ENCODE data around the gene WWC1. TPM values are rescaled to one million over a fixed set of nuclear protein-coding genes. Genes with fewer than 3 reads are reported as not detected.

The WWC1 gene
- total RNA-seq, 2 experiments from 2014 or later, result 2.1 to 2.2 TPM

- ATAC-seq, result no peak
- POLR2A ChIA-PET, result no interaction called here
- intact Hi-C loops (cut with DNase I, micrococcal nuclease), result no loop called here
- H3K36me3 Mint-ChIP-seq (ENCODE audit: low read depth), result no peaks in the 10 kb centered on the region
- H3K9me3 Mint-ChIP-seq (ENCODE audit: low read depth), result no peaks in the 10 kb centered on the region
- peaks cover 9% of the 10 kb centered on the region for H3K27me3 Mint-ChIP-seq
- H3K27ac Mint-ChIP-seq, result no peak overlapping the region
- DNase-seq, result no peak
- H3K4me3 Mint-ChIP-seq, result no peak overlapping the region
- H3K4me1 Mint-ChIP-seq, result no peaks in the 10 kb centered on the region
- CTCF ChIA-PET, result interaction anchor here (0.8 kb wide), 1 partner anchor 75 kb away, joined by 3 read pairs; no protein-coding TSS in a partner anchor
Measured at GRCh38 chr5:168340487-168340886, 49.0 kb downstream of the WWC1 start.

DNA sequence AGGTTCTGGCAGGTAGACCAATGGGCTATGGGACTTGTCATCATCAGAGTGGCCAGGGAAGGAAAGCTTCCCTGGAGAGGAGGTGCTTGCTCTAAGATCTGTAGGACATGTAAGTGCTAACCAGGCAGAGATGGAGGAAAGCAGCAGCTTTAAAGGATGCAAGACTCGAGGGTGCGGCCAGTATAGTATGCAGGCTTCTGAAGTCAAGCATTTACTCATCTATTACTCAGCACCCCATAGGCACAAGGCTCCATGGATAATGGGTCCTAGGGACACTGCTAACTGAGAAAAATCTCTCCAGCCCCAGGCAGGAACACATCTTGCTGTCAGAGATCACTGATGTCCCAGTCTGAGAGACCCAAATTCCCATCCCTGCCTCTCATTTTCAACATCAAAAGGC, 49.7 kb downstream of the WWC1 start:
- H3K27ac Mint-ChIP-seq, result no peak overlapping the region
- POLR2A ChIA-PET, result no interaction called here
- CTCF ChIA-PET, result no interaction called here
- no peak overlapping the region for H3K4me3 Mint-ChIP-seq
- no peaks in the 10 kb centered on the region for H3K9me3 Mint-ChIP-seq (ENCODE audit: low read depth)
- intact Hi-C loops (cut with DNase I, micrococcal nuclease), result no loop called here
- ATAC-seq (no peak), DNase-seq (no peak)
- H3K36me3 Mint-ChIP-seq (ENCODE audit: low read depth), result no peaks in the 10 kb centered on the region
- H3K4me1 Mint-ChIP-seq, result no peaks in the 10 kb centered on the region
- H3K27me3 Mint-ChIP-seq, result peaks cover 9% of the 10 kb centered on the region

- Mint-ChIP-seq H3K36me3 (ENCODE audit: low read depth) (no peaks in the 10 kb centered on the region), H3K4me3 (no peak overlapping the region), H3K4me1 (no peaks in the 10 kb centered on the region), H3K27ac (no peak overlapping the region), H3K27me3 (peaks cover 10% of the 10 kb centered on the region), H3K9me3 (ENCODE audit: low read depth) (no peaks in the 10 kb centered on the region)
- CTCF ChIA-PET, result interaction anchor here (1.0 kb wide), 1 partner anchor 15 kb away, joined by 4 read pairs; no protein-coding TSS in a partner anchor
- no peak for ATAC-seq
- POLR2A ChIA-PET, result no interaction called here
- DNase-seq, result no peak
- intact Hi-C loops (cut with DNase I, micrococcal nuclease), result no loop called here
Measured at GRCh38 chr5:168342151-168342825, 50.8 kb downstream of the WWC1 start.

GRCh38 chr5:168342985-168343384, 51.5 kb downstream of the WWC1 start:
- Mint-ChIP-seq H3K27ac (no peak overlapping the region), H3K4me3 (no peak overlapping the region)

DNA sequence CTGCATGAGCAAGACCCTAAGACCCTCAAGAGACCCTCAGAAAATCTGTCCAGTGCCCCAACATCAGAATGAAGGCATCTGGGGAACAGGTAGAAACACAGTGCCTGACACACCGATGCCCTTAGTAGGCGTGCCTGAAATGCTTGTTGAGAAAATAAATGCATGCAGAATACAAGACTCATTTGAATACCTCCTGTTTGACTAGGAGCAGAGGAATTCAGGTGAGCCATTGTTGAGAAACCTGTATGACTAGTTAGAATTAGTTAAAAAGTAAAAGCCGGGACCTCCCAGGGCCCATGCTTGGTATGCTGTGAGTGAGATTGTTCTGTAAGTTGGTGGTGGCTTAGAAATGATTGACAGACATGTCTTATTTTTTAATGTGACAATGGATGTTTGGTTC, 55.0 kb downstream of the WWC1 start:
- H3K27me3 Mint-ChIP-seq, result peaks cover 3% of the 10 kb centered on the region
- intact Hi-C loops (cut with DNase I, micrococcal nuclease), result no loop called here

More at GRCh38 chr5:168342985-168343384, 51.5 kb downstream of the WWC1 start:
- intact Hi-C loops (cut with DNase I, micrococcal nuclease), result no loop called here
- DNase-seq (no peak), ATAC-seq (no peak)
- POLR2A ChIA-PET, result no interaction called here
- Mint-ChIP-seq H3K9me3 (ENCODE audit: low read depth) (no peaks in the 10 kb centered on the region), H3K27me3 (peaks cover 7% of the 10 kb centered on the region), H3K4me1 (no peaks in the 10 kb centered on the region), H3K36me3 (ENCODE audit: low read depth) (no peaks in the 10 kb centered on the region)
- CTCF ChIA-PET, result no interaction called here

GRCh38 chr5:168347368-168348083, 56.1 kb downstream of the WWC1 start:
- ChIA-PET POLR2A (no interaction called here), CTCF (interaction anchor here (0.6 kb wide), 1 partner anchor 911 kb away, joined by 3 read pairs; no protein-coding TSS in a partner anchor)
- DNase-seq, result no peak
- H3K36me3 Mint-ChIP-seq (ENCODE audit: low read depth), result no peaks in the 10 kb centered on the region
- no peak for ATAC-seq
- H3K4me3 Mint-ChIP-seq, result no peak overlapping the region
- H3K27ac Mint-ChIP-seq, result no peak overlapping the region
- intact Hi-C loops (cut with DNase I, micrococcal nuclease), result no loop called here
- H3K27me3 Mint-ChIP-seq, result peaks cover 3% of the 10 kb centered on the region
- no peaks in the 10 kb centered on the region for H3K4me1 Mint-ChIP-seq
- no peaks in the 10 kb centered on the region for H3K9me3 Mint-ChIP-seq (ENCODE audit: low read depth)

More for the DNA sequence above, 55.0 kb downstream of the WWC1 start:
- Mint-ChIP-seq H3K9me3 (ENCODE audit: low read depth) (no peaks in the 10 kb centered on the region), H3K4me1 (no peaks in the 10 kb centered on the region), H3K27ac (no peak overlapping the region), H3K4me3 (no peak overlapping the region), H3K36me3 (ENCODE audit: low read depth) (no peaks in the 10 kb centered on the region)
- ChIA-PET POLR2A (no interaction called here), CTCF (no interaction called here)
- ATAC-seq (no peak), DNase-seq (no peak)

DNA sequence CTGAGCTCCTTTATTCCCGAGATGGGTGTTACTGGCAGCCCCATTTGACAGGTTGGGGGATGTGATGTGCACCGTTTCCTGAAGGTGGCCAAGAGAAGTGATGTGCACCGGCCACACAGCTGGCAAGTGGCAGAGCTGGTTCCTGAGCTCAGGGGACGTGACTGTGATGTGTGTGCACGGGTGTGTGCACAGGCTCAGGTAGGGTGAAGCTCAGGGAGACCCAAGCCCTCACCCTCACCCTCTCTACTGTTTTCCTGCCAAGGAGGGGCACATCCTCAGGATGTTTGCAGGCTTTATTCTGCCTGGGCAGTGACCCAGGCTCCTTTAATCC, 56.6 kb downstream of the WWC1 start:
- ChIA-PET CTCF (interaction anchor here (0.6 kb wide), 1 partner anchor 910 kb away, joined by 3 read pairs; no protein-coding TSS in a partner anchor), POLR2A (no interaction called here)
- Mint-ChIP-seq H3K9me3 (ENCODE audit: low read depth) (no peaks in the 10 kb centered on the region), H3K27ac (no peak overlapping the region), H3K4me3 (no peak overlapping the region), H3K27me3 (peaks cover 3% of the 10 kb centered on the region), H3K4me1 (no peaks in the 10 kb centered on the region), H3K36me3 (ENCODE audit: low read depth) (no peaks in the 10 kb centered on the region)
- intact Hi-C loops (cut with DNase I, micrococcal nuclease), result no loop called here
- DNase-seq (no peak), ATAC-seq (no peak)

DNA sequence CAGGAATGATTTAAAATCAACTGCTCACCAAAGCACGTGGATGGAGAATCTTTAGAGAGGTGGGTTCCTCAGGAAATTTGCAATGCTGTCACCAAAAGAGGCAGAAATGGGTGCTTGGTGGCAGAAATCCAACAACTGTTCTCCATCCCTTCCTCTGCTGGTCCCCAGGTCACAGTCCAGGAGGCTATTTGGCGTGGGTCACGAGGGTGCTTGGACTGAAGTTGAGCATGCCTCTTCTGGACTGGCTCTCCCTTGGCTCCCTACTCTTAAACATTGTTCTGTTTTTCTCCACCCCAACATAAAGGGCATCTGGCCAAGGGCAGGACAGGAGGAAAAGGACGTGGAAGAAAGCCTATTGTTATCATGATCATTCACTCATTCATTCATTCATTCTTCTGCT, 58.9 kb downstream of the WWC1 start:
- peaks cover 3% of the 10 kb centered on the region for H3K27me3 Mint-ChIP-seq
- ChIA-PET POLR2A (no interaction called here), CTCF (no interaction called here)
- no peak for DNase-seq
- no peaks in the 10 kb centered on the region for H3K4me1 Mint-ChIP-seq
- intact Hi-C loops (cut with DNase I, micrococcal nuclease), result no loop called here
- no peak overlapping the region for H3K4me3 Mint-ChIP-seq
- no peaks in the 10 kb centered on the region for H3K9me3 Mint-ChIP-seq (ENCODE audit: low read depth)
- H3K27ac Mint-ChIP-seq, result no peak overlapping the region
- H3K36me3 Mint-ChIP-seq (ENCODE audit: low read depth), result no peaks in the 10 kb centered on the region
- ATAC-seq, result no peak

- no peak for DNase-seq
- H3K9me3 Mint-ChIP-seq (ENCODE audit: low read depth), result no peaks in the 10 kb centered on the region
Measured at GRCh38 chr5:168353216-168353957, 61.9 kb downstream of the WWC1 start.

DNA sequence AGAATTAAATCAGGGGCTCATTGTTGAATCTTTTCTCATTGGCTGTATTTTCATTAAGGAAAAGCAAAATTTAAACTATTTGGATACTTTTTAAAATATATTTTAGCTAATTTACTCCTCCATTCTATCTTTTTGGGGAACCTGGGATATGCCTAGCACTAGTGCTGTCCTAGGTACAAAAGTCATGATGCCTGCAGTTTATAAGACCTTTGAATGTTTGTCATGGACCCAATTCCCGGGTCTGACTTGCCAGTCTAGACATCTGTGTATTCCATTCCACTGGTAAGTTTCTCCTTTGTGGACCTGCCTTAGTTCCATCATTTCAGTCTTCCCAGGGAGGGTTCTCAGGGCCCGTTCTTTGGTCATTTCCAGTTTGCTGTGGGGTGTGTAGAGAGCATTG, 63.0 kb downstream of the WWC1 start:
- Mint-ChIP-seq H3K36me3 (ENCODE audit: low read depth) (no peaks in the 10 kb centered on the region), H3K27me3 (peaks cover 2% of the 10 kb centered on the region), H3K4me3 (no peak overlapping the region), H3K4me1 (no peaks in the 10 kb centered on the region), H3K9me3 (ENCODE audit: low read depth) (no peaks in the 10 kb centered on the region), H3K27ac (no peak overlapping the region)
- POLR2A ChIA-PET, result no interaction called here
- CTCF ChIA-PET, result no interaction called here
- DNase-seq (no peak), ATAC-seq (no peak)
- intact Hi-C loops (cut with DNase I, micrococcal nuclease), result no loop called here

More at GRCh38 chr5:168353216-168353957, 61.9 kb downstream of the WWC1 start:
- no peak overlapping the region for H3K4me3 Mint-ChIP-seq
- H3K27ac Mint-ChIP-seq, result no peak overlapping the region
- H3K4me1 Mint-ChIP-seq, result no peaks in the 10 kb centered on the region
- no peaks in the 10 kb centered on the region for H3K36me3 Mint-ChIP-seq (ENCODE audit: low read depth)
- peaks cover 2% of the 10 kb centered on the region for H3K27me3 Mint-ChIP-seq
- intact Hi-C loops (cut with DNase I, micrococcal nuclease), result no loop called here
- ATAC-seq, result no peak
- ChIA-PET CTCF (no interaction called here), POLR2A (no interaction called here)

DNA sequence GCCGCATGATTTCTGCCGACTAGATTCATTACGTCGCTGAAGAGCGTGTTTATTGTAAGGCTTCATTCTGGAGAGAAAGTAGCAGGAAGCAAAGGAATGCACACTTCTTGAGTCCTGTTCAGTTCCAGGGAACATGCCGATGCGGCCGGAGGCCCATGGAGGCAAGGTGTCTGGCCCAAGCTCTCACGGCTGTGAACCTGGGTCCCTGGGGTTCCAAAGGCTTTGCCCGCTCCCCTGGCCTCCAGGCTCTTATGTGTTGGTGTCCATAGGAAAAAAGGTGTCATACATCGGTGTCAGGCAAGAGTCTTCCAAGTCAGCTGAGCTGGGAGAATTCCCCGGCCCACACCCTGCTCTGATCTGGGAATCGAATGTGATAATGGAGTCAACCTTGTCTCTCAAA, 64.7 kb downstream of the WWC1 start:
- H3K27me3 Mint-ChIP-seq, result peaks cover 2% of the 10 kb centered on the region
- H3K9me3 Mint-ChIP-seq (ENCODE audit: low read depth), result no peaks in the 10 kb centered on the region
- DNase-seq, result no peak
- no peaks in the 10 kb centered on the region for H3K4me1 Mint-ChIP-seq
- no peak overlapping the region for H3K4me3 Mint-ChIP-seq
- ChIA-PET POLR2A (no interaction called here), CTCF (no interaction called here)
- no peaks in the 10 kb centered on the region for H3K36me3 Mint-ChIP-seq (ENCODE audit: low read depth)
- no peak for ATAC-seq
- intact Hi-C loops (cut with DNase I, micrococcal nuclease), result no loop called here
- H3K27ac Mint-ChIP-seq, result no peak overlapping the region

GRCh38 chr5:168356592-168356991, 65.1 kb downstream of the WWC1 start:
- no peaks in the 10 kb centered on the region for H3K36me3 Mint-ChIP-seq (ENCODE audit: low read depth)
- no peak overlapping the region for H3K4me3 Mint-ChIP-seq
- intact Hi-C loops (cut with DNase I, micrococcal nuclease), result no loop called here
- H3K27ac Mint-ChIP-seq, result no peak overlapping the region
- no peaks in the 10 kb centered on the region for H3K4me1 Mint-ChIP-seq
- DNase-seq (no peak), ATAC-seq (no peak)
- ChIA-PET POLR2A (no interaction called here), CTCF (no interaction called here)
- H3K27me3 Mint-ChIP-seq, result peaks cover 2% of the 10 kb centered on the region
- H3K9me3 Mint-ChIP-seq (ENCODE audit: low read depth), result no peaks in the 10 kb centered on the region

Data from activated CD4-positive, alpha-beta T cell treated with anti-CD3 and anti-CD28 coated beads for 36 hours (primary cell).